Esophagus squamous epithelium (tissue), 5 donors: ENCODE results near the gene DUSP16. TPM values are rescaled to one million over a fixed set of nuclear protein-coding genes. Genes with fewer than 3 reads are reported as not detected.
A peak's percentile ranks its signal among the peaks of the same experiment; 100 is the strongest.
"Not testable (repeated sequence)": the region's sequence is repeated elsewhere in the genome, so short reads cannot be mapped to it uniquely, and the experiment has no call there.

Experiments
- DNase-seq: peaks from one replicate; lab custom pipeline; 2025; lab: John Stamatoyannopoulos, UW
- H3K27ac ChIP-seq, 4 donors: fragments of 200-600 bp; sonication (generic); one replicate each; pipeline ENCODE4 v1.5.1; 2016 to 2019; ENCODE audit warnings: mild to moderate bottlenecking in 1 of 4
- H3K27me3 ChIP-seq, 4 donors: fragments of 200-600 bp; sonication (generic); 1 replicate in 3 of 4; 2 replicates in 1 of 4; pipeline versions ENCODE4 v1.5.1 to v1.6.0; 2017 to 2021; ENCODE audit warnings: antibody characterized with exemption in 1 of 4
- H3K36me3 ChIP-seq, 3 donors: fragments of 200-600 bp; sonication (generic); one replicate each; pipeline ENCODE4 v1.5.1; 2016 to 2019
- H3K4me1 ChIP-seq, 3 donors: fragments of 200-600 bp; sonication (generic); one replicate each; pipeline ENCODE4 v1.5.1; 2017 to 2019
- H3K4me3 ChIP-seq, 4 donors: fragments of 200-600 bp; sonication (generic); 1 replicate in 3 of 4; 2 replicates in 1 of 4; pipeline ENCODE4 v1.5.1; 2016 to 2019; ENCODE audit warnings: mild to moderate bottlenecking in 2 of 4, moderate library complexity in 1 of 4
- H3K9me3 ChIP-seq, 3 donors: fragments of 200-600 bp; sonication (generic); one replicate each; pipeline ENCODE4 v1.5.1; 2016 to 2019
- CTCF ChIP-seq, 6 experiments: fragments of 450-650 bp in 4 of 6; fragments of 200-600 bp in 2 of 6; sonication (generic) in 2 of 6; IDR thresholded peaks; one replicate each; pipeline ENCODE4 v1.5.1; 2016 to 2019; ENCODE audit warnings: antibody characterized with exemption in 6 of 6, mild to moderate bottlenecking in 4 of 6, moderate library complexity in 4 of 6
- POLR2A ChIP-seq, 4 donors: fragments of 450-650 bp; IDR thresholded peaks; one replicate each; pipeline ENCODE4 v1.6.1; 2017; ENCODE audit warnings: antibody characterized with exemption in 4 of 4, mild to moderate bottlenecking in 4 of 4, moderate library complexity in 3 of 4
- WGBS, 2 donors: methylation state at CpG; one replicate each; pipeline ENCODE4 v1.1.5; 2018; 5-methylcytosine and 5-hydroxymethylcytosine counted together
- intact Hi-C: fragments of 100-400 bp; cut with DNase I; formaldehyde crosslinking; loops from one replicate; pipeline ENCODE4 v1.15.0; 2022
- total RNA-seq, 4 donors: library from RNA; depleted of rRNA; stranded (reverse); fragments of >200 nt; gene quantifications; one replicate each; pipeline ENCODE4 v1.1.0, GENCODE V29; 2016
- donor health status: DM: yes; HTN: yes; CAD: no.

DUSP16 gene
- total RNA-seq, 4 donors from 2014 or later: 15.6 to 27.9 (median 16.5) TPM

DNA sequence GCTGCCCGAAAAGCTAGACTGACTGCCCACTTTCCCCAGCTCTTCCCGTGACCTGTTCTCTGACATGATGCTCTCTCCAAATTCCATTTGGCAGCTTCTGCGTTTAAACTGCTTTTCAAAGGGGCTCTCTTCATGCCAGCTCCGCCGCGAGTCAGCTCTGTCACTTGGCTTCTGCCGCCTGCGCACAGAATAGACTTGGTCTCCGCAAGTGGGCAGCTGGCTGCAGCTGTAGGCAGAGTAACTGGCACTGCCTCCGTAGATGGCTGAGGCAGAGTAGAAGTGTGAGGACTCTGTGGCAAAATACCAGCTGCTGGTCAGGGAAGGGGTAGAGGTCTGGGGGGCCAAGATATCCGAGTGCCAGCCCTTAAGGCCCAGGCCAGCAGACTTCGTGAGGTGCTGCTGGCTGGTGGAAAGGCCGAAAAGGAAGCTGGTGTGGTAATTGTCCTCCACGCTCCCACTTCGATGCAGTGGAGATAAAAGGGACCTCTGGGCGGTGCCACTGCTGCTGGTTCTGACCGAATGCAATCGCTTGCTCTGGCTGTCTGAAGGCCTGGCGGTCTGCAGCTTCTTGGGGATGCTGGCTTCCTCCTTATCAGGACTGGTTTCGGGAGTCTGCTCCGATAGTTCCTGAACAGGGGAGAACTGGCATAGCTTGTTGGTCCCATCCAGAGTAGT is 85.7 kb downstream of the DUSP16 start:
- DNase-seq: no peak
- no peaks in the 10 kb centered on the region for H3K27me3 ChIP-seq
- intact Hi-C loops: no loop called here
- H3K4me3 ChIP-seq: no peak overlapping the region
- peaks cover 0 to 89% (median 17%) of the 10 kb centered on the region in 3 donors for H3K36me3 ChIP-seq
- WGBS, 2 donors: 95 to 98% methylated on average over 10 to 20 of the region's 21 CpGs
- H3K4me1 ChIP-seq: no peaks in the 10 kb centered on the region
- no peaks in the 10 kb centered on the region for H3K9me3 ChIP-seq
- no peak overlapping the region for H3K27ac ChIP-seq
- TF ChIP-seq CTCF (IDR thresholded peaks at IDR 0.05): no peak
- no peak for TF ChIP-seq POLR2A (IDR thresholded peaks at IDR 0.05)

- Histone ChIP-seq H3K27me3 (no peaks in the 10 kb centered on the region), H3K9me3 (no peaks in the 10 kb centered on the region), H3K4me1 (peaks cover 0 to 5% (median under 1%) of the 10 kb centered on the region in 3 donors), H3K4me3 (no peak overlapping the region), H3K27ac (peak overlapping the region in 3 of 4 donors; percentile 40 to 62 (median 45)), H3K36me3 (peaks cover 0 to 72% (median 14%) of the 10 kb centered on the region in 3 donors)
- TF ChIP-seq POLR2A (IDR thresholded peaks at IDR 0.05) (no peak), CTCF (IDR thresholded peaks at IDR 0.05) (no peak)
- WGBS, 2 donors: 49 to 78% methylated on average over 15 of the region's 15 CpGs
- intact Hi-C loops: no loop called here
- DNase-seq: no peak
Measured at GRCh38 chr12:12474931-12475795, 87.5 kb downstream of the DUSP16 start.

- TF ChIP-seq CTCF (IDR thresholded peaks at IDR 0.05) (no peak), POLR2A (IDR thresholded peaks at IDR 0.05) (no peak)
- Histone ChIP-seq H3K27ac (peak overlapping the region in 2 of 4 donors; percentile 45 to 62), H3K27me3 (no peaks in the 10 kb centered on the region), H3K4me3 (no peak overlapping the region), H3K9me3 (no peaks in the 10 kb centered on the region), H3K36me3 (peaks cover 0 to 65% (median 12%) of the 10 kb centered on the region in 3 donors), H3K4me1 (peaks cover 0 to 8% (median 7%) of the 10 kb centered on the region in 3 donors)
- DNase-seq: no peak
- intact Hi-C loops: no loop called here
- WGBS, 2 donors: 73 to 79% methylated on average over 8 of the region's 8 CpGs
Measured at GRCh38 chr12:12474471-12474928, 88.2 kb downstream of the DUSP16 start.

DNA sequence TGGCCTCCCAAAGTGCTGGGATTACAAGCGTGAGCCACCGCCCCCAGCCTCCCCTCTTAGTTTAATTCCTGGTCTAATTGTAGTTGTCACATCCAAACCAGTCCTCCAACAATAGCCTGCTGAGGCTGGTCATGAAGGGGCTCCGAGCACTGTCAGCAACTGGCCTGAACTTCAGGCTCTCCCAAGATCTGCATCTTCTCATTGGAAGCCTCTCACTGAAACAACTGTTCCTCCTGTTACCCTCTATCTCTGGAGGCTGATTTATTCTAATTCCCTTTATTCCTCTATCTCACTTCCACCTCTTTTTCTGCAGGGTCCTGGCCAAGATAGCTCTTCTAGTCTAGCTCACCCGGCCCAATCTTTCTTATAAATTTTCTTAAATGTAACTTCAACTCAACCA is 89.4 kb downstream of the DUSP16 start:
- WGBS, 2 donors: 95 to 97% methylated on average over 3 to 4 of the region's 4 CpGs
- DNase-seq: no peak
- intact Hi-C loops: no loop called here
- Histone ChIP-seq H3K27me3 (no peaks in the 10 kb centered on the region), H3K4me3 (no peak overlapping the region), H3K36me3 (peaks cover 0 to 54% (median 12%) of the 10 kb centered on the region in 3 donors), H3K4me1 (peaks cover 0 to 14% (median 8%) of the 10 kb centered on the region in 3 donors), H3K27ac (no peak overlapping the region), H3K9me3 (no peaks in the 10 kb centered on the region)
- TF ChIP-seq POLR2A (IDR thresholded peaks at IDR 0.05): no peak
- TF ChIP-seq CTCF (IDR thresholded peaks at IDR 0.05): no peak

- intact Hi-C loops, H3K9me3 ChIP-seq, DNase-seq, H3K27me3 ChIP-seq, H3K27ac ChIP-seq, H3K4me3 ChIP-seq: not testable (repeated sequence)
- WGBS, 2 donors: 100% methylated on average over 1 to 4 of the region's 37 CpGs
- peaks cover 0 to 54% (median 9%) of the 10 kb centered on the region in 3 donors for H3K36me3 ChIP-seq
- H3K4me1 ChIP-seq: peaks cover 0 to 14% (median 8%) of the 10 kb centered on the region in 3 donors
Measured at GRCh38 chr12:12471982-12472961, 90.4 kb downstream of the DUSP16 start.
